ENCODE data around the gene RASGRP2. TPM values are rescaled to one million over a fixed set of nuclear protein-coding genes. Genes with fewer than 3 reads are reported as not detected.

RASGRP2 gene
- polyA plus RNA-seq, 3 donors = 5.1 to 7.6 (median 5.9) TPM

DNA sequence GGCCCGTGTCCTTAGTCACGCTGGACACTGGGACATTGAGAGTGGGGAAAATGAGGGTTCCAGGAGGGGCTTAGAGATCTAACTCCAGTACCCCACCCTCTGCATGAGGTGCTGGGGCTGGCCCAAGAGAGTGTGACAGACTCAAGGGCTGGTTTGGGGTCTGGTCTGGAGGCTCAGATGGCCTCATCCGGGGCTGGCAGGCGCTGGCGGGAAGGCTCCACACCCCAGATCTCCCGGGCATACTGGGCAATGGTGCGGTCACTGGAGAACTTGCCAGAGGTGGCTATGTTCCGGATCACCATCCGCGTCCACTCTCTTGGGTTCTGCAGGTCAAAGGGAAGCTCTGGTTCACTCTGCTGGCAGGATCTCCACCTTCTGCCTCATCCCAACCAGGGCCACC is 2.5 kb upstream of the RASGRP2 start:
- DNase-seq (ENCODE audit: extremely low read depth in 1 of 11, low read depth in 9 of 11, low spot score in 4 of 11) = no peak

DNA sequence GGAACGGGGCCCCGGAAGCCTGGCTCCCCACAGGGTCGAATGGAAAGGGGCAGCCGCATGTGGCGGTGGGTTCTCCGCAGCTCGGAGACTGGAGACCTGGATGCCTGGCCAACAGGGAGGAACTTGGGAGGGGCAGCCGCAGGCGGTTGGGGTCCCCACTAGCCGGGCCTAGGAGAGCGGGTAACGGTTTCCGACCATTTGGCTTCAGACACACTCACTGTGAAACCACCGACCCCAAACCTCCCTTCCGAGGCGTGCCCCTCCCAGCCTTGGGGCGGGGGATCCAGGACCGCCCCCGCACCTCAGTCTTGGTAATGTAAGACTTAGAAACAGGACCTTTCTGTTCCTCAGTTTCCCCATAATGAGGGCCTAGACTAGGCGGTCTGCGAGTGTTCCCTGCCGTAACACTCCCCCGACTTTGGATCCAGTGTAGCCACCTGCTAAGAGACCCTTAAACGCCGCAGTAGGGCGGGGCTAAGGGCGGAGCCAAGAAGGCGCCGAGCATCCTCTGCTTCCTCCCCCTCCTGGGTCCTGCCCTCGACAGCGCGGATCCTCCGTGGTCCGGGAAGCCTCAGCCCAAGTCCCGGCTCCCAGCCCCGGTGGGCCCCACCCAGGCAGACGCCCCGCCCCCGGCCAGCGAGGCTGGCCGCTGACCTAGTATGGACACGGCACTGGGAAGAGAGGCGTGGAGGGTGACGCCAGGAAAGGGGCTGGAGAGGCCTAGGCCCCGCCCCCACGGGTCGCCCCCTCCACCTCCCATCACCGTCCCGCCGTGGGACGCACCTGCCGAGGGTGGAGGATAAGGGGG is 1.8 kb upstream of the RASGRP2 start:
- no peak for DNase-seq (ENCODE audit: extremely low read depth in 1 of 11, low read depth in 9 of 11, low spot score in 4 of 11)

DNA sequence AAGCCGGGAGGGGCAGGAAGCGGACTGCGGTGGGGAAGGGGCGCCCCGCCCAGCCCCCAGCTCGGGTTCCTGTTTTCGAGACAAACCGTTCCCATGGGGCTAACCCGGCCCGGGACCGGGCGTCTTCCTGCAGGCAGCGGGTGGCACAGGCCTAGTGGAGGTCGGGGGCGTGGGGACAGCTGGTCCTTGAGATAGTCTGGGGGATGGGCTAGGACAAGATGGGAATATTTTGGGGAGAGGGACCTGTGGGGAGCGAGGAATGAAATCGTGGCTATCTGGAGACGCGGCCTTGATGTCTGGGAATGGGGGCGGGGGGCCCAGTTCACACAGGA is 1.2 kb upstream of the RASGRP2 start:
- DNase-seq (ENCODE audit: extremely low read depth in 1 of 11, low read depth in 9 of 11, low spot score in 4 of 11) = no peak

DNA sequence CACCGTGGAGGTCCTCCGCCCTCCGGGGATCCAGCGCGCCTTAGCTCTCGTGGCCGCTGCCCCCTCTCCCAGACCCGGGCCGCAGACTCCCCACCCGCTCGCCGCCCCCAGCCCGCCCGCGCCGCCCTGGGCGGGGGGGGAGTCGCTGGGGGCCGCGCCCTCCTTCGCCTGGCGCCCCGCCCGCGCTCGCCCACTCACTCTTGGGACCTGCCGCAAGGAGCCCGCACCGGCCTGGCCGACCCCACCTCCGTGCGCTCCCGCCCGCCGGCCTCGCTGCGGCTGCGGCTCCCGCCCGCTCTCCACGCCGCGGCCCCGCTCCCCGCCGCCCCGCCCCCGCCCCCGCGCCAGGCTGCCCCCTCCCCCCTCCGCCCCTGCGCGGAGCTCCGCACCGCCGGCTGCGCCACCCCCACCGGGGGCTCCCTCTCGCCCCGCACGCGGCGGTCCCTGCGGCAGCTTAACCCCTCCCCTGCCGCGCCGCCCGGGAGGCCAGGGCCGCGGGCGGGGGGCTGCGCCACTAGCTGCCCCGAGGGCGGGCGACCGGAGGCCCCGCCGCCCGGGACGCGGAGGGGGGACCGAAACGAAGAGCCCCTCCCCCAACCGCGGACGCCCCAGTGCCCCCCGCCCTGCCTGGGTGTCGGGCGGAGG is 724 bp upstream of the RASGRP2 start:
- DNase-seq (ENCODE audit: extremely low read depth in 1 of 11, low read depth in 9 of 11, low spot score in 4 of 11) = no peak

DNA sequence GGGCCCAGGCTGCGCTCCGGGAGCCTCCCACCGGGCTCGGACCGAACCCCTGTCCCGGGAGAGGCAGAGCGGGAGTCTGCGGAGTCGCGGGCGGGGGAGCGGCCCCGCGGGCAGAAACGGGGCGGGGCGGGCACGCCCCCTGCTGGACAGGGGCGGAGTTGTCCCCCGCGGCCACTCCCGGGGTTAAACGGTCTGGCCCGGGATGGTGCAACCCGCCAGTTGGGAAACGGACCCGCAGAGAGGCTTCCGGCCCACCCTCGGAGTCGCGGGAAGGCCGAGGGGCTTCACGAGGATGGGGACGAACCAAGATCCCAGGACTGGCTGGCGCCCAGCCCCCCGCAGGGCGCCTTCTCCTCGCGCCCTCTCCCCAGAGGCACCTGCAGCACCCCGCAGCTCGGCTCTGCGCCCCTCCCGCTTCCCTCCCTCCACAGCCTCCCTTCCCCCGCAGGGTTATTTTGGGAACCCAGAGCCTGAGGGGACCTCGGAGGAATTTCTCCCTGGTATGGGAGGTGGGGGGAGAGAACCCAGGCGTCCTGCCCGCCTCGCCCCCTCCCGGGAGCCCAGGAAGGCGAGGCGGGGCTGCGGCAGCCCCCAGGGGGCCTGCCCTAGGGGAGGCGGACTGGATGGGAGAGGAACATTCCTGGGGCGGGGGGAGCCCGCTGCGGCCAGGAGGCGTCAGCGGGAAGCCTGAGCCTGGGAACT is 902 bp downstream of the RASGRP2 start:
- DNase-seq (ENCODE audit: extremely low read depth in 1 of 11, low read depth in 9 of 11, low spot score in 4 of 11) = no peak

DNA sequence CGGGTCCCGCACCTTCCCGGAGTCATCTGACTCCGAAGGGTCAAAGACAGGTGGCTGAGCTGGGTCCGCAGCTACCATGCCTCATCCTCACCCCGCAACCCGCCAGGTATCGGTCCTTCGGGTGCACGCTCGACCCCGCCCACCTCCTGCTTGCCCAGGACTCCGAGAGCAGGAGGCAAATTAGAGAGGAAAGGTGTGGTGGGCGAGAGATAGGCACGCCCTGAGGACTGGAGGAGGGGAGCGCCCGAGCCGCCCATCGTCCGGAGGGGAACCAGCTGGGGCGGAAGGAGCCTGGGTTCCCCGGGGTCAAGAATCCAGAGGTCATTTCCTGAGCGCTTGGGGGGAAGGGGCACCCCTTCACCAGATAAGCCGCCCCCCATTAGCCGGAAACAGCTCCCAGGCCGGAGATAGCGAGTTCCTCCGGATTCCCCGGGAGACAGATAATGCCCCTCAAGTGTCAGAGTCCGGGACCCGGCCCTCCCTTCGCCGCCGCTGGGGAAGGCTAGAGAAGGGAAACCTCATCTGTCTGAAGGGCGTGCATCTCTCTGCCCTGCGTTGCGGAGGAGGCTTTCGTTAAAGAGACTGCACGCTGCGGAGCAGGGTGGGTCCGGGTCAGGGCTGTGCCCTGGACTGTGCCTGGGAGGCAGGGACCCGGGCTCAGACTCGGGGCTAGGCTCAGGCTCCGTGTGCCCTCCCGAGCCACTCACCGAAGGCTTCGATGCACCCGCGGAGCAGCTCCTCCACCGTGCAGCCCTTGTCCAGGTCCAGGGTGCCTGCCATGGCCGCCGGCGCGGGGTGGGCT is 1.7 kb downstream of the RASGRP2 start:
- DNase-seq (ENCODE audit: extremely low read depth in 1 of 11, low read depth in 9 of 11, low spot score in 4 of 11) = no peak

DNA sequence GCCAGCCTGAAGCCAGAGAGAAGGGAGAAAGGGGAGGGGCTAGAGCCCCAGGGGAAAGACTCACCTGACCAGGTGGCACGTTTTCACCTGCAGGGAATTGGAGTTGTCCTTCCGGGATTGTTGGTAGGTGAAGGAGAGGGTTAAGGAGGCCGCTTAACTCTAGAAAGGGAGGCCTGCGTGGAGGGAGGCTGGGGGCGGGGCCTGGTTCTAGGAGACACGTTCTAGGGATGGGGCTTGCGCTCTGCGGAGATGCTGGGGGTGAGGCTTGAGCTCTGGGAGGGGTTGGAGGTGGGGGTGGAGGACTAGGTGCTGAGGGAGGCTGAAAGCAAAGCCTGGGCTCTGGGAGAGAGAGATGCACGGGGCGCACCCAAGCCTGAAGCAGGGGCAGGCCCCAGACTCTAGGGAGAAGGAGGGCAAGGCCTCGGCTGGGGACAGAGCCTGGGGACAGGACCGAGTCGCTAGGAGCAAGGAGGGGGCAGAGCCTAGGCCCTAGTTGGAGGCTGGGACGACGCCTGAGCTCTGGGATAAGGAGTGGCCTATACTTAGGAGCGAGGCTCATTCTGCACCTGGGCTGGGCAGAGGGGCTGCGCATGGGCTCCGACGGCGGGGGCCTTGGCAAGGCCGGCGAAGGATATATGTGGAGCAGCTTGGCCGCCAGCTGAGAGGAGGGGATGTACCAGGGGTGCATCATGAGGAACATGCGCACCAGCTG is 2.4 kb downstream of the RASGRP2 start:
- DNase-seq (ENCODE audit: extremely low read depth in 1 of 11, low read depth in 9 of 11, low spot score in 4 of 11) = no peak

DNA sequence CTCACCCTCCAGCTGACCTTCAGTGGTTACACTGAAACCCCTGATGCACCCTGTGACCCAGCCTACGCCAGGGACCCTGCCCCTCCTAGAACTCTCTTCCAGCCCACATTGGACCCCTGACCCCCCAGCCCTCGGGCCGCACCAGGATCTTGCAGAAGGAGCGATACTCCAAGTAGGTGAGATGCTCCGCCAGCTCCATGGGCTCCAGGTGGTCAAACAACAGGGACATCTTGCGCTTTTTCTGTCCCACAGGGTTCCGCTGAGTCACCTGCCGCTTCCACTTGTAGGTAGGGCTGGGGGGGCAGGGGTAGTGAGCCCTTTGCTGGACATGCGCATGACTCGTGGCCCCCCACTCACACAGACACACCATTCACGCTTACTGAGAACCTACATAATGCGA is 4.1 kb downstream of the RASGRP2 start:
- no peak for DNase-seq (ENCODE audit: extremely low read depth in 1 of 11, low read depth in 9 of 11, low spot score in 4 of 11)

DNA sequence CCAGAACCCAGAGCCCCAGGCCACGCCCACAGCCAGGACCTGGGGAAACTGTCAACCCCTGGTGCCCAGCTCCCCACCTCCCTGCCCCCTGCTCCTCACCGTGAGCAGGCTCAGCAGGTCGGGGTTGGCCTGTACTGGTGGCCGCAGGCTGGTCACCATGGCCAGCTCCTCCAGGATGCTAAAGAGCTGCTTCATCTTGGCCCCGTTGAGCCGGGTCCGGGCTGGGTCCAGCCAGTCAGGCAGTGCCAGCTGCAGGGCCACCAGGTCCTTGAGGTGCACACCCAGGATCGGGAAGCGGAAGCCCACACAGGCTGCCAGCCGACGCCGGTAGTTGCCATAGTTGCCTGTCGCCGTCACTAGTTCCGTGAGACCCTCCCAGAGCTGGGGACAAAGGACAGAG is 7.3 kb downstream of the RASGRP2 start:
- DNase-seq (ENCODE audit: extremely low read depth in 1 of 11, low read depth in 9 of 11, low spot score in 4 of 11) = no peak

DNA sequence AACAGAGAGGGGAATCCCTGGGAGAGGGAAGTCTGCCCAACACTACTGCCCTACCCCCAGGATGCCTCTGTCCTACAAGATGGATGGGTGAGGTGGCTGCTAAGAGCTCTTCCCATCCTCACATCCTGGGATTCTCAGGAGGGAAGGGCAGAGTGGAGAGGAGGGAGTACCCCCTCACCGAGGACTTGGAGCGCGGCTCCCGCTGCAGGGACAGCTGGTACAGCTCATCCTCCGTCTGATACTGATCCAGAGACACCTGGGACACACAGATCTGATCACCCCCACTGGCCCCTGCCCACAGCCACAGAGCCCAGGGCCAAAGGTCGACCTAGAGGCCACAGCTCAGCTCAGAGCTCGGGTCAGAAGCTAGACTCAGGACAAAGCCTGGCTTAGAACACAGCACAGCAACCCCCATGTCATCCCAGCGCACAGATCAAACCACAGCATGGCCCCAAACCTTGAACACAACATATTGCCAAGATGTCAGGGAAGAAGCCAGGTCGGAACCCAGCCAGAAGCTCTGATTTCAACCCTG is 8.2 kb downstream of the RASGRP2 start:
- DNase-seq (ENCODE audit: extremely low read depth in 1 of 11, low read depth in 9 of 11, low spot score in 4 of 11) = no peak

DNA sequence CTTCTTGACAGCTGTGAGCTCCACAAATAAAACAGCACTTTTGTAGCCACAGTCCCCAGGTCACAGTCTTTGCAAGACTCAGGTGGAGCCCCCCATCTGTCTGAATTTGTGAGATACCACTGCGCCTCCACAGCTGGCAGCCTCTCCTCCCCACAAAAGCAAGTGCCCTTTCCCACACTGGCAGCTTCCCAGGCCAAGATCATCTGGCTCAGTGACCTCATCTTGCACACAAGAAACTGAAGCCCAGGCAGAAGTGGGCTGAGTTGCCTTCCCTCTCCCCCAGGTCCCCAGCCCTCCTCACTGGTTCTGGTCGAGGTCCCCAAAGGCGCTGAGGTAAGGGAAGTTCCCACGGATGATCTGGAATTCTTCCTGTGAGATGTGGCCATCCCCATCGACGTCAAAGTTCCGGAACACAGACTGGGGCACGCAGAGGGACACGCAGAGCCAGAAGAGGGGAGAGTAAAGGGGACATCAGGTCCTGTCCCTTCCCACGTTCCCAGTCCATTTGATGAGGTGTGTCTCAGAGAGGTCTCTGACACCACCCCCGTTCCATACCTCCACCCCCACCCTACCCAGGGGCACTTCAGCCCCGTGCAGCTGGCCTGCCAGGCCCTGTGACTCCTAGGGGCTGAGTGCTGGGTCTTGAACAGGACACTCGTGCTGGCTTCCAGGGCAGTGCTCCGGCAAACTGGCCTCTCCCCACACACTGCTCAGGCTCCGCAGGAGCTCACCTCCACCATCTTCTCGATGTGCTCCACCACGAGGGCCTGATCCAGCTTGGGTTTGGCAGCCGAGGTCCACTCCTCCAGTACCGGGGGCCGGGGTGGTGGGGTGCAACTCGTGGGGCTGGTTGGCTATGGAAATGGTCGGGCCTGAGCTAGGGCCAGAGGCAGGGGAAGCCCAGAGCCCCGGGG is 8.9 kb downstream of the RASGRP2 start:
- no peak for DNase-seq (ENCODE audit: extremely low read depth in 1 of 11, low read depth in 9 of 11, low spot score in 4 of 11)

DNA sequence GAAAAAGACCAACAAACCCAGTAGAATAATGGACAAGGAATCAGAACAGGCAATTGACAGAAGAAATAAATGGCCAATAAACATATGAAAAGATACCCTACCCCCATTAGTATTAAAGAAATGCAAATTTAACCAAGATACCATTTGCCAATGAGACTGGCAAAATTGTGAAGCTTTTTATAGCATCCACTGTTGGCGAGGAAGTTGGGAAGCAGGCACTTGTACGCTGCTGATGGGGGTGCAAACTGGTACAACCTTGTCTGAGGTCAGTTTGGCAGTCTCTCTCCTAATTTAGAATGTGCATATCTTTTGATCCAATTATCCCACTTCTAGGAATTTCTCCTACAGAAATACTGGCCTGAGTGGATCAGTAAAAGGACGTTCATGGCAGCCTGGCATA is 12.3 kb downstream of the RASGRP2 start:
- DNase-seq (ENCODE audit: extremely low read depth in 1 of 11, low read depth in 9 of 11, low spot score in 4 of 11) = no peak

DNA sequence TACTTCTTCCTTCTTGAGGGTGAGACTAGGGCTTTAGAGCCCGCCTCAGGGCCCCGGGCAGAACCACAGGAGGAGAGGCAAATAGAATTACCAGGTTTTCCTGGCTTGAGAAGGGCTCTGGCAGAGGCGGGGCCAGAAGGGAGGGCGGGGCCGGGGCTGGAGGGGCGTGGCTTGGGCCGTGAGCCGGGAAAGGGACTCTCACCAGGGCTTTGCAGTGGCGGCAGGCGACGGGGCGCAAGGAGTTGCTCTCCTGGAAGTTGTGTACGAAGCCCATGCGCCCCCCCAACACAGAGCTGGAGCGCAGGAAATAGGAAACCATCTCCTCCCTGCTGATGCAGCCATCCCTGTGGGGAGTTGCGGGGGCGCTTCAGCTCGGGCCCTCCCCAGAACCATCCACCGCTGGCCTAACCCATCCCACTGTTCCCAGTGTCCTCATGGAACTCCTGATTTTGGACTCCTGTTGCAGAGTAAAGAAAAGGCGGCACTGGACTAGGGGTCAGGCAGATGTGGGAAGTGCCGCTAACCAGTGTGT is 14.0 kb downstream of the RASGRP2 start:
- no peak for DNase-seq (ENCODE audit: extremely low read depth in 1 of 11, low read depth in 9 of 11, low spot score in 4 of 11)

DNA sequence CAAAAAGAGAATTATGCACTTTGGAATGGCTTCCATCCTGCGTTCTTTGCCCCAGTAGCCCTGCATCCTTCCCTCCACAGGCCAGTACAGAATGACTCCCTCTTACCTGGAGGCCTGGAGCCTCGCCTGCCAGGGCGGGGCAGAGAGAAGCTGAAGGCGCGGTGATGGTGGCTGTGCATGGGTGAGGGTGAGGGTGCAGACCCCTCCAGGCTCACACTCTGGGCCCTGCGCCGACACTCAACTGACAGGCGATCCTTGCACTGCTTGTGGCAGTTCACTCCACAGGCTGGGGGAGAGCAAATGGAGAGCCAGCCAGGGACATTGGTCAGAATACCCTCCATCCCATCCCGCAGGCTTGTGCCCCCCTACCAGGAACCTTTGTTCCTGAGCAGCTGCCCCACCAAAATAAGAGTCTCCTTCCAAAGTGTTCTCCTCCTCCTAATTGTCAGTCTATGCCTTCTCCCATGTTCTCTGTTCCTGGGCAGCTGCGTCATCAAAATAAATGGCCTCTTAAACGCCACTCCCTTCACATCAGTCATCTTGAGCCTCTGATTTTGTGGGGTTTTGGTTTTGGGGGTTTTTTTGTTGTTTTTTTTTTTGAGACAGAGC is 15.1 kb downstream of the RASGRP2 start:
- no peak for DNase-seq (ENCODE audit: extremely low read depth in 1 of 11, low read depth in 9 of 11, low spot score in 4 of 11)

DNA sequence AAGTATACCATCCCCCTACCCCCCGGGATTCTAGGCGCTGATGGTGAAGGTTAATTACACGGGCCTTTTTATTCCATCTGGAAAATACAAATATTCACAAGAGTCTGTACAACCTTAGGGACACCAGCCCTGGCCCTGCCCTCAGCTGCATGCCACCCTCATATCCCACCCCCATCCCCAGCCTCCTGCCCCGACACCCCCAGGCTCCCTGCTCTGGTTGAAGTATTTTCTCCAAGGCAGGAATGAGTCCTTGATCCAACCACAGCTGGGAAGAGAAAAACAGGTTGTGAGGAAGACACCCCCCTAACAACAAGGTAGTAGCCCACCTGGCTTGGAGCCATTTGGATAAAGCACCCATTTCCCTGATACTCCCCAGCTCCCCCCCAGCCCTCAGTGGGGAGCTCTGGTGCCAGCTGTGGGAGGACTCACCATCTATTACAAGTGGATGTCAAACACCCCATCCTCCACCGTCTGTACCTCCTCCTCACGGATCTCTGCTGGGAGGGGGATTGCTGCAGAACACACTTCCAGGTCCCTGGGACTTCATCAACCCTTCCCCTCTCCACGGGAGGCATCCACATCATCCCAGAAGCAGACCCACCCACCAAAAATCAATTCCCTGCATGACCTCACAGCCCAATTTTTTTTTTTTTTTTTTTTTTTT is 16.9 kb downstream of the RASGRP2 start:
- DNase-seq (ENCODE audit: extremely low read depth in 1 of 11, low read depth in 9 of 11, low spot score in 4 of 11) = no peak

DNA sequence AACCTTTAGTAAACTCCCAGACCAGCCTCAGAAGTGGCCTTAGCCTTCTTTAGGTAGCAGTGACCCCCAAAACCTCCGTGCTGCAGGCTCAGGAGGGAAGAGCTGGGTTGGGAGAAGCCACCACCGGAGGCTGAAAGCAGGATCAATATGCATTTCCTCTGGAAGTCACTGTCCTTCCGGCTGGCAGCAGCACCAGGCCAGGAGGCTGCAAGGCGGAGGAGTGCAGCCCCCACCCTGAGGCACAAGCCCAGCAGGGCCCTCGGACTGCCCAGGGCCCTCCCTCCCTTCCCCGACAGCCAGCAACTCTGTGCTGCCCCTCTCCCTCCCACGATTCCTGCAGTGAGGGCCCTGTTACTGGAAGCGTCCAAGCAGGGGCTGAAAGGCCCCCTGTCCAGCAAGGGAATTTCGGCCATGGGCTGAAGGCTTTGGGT is 17.7 kb downstream of the RASGRP2 start:
- no peak for DNase-seq (ENCODE audit: extremely low read depth in 1 of 11, low read depth in 9 of 11, low spot score in 4 of 11)
